Body of pancreas (tissue), 4 donors: ENCODE results near the gene PRPS2. TPM values are rescaled to one million over a fixed set of nuclear protein-coding genes. Genes with fewer than 3 reads are reported as not detected.
A peak's percentile ranks its signal among the peaks of the same experiment; 100 is the strongest.

Source experiments
- ATAC-seq: fragments of 150-250 bp; one replicate; pipeline ENCODE4 v1.9.1; 2016
- DNase-seq, 4 donors: peaks; one replicate each; pipeline ENCODE4 v3.0.0-alpha.2; 2019
- H3K27ac ChIP-seq, 4 donors: fragments of 200-600 bp; sonication (generic); 1 replicate in 3 of 4; 2 replicates in 1 of 4; pipeline versions ENCODE4 v1.5.1 to v1.6.1; 2016 to 2019; ENCODE audit warnings: mild to moderate bottlenecking in 1 of 4, mixed read lengths in 1 of 4, moderate library complexity in 1 of 4
- H3K27me3 ChIP-seq, 2 donors: fragments of 200-600 bp; sonication (generic); one replicate each; pipeline ENCODE4 v1.6.0; 2016; ENCODE audit warnings: mild to moderate bottlenecking in 1 of 2
- H3K36me3 ChIP-seq, 2 donors: fragments of 200-600 bp; sonication (generic); replicated peaks in 1 of 2; 2 replicates each; pipeline ENCODE4 v1.5.1; 2016; ENCODE audit warnings: low read depth in 2 of 2; ENCODE audit not compliant: insufficient read depth in 1 of 2
- H3K4me1 ChIP-seq: fragments of 200-600 bp; sonication (generic); one replicate; pipeline ENCODE4 v1.6.0; 2016
- H3K4me3 ChIP-seq, 2 donors: fragments of 200-600 bp; sonication (generic); 1 replicate in 1 of 2; 2 replicates in 1 of 2; pipeline ENCODE4 v1.5.1; 2016 to 2019
- H3K9me3 ChIP-seq, 3 donors: fragments of 200-600 bp; sonication (generic); 1 replicate in 2 of 3; 2 replicates in 1 of 3; pipeline ENCODE4 v1.5.1; 2016
- CTCF ChIP-seq, 7 experiments: fragments of 450-650 bp in 4 of 7; fragments of 200-600 bp in 3 of 7; sonication (generic) in 3 of 7; IDR thresholded peaks; one replicate each; pipeline ENCODE4 v1.5.1; 2016 to 2019; ENCODE audit warnings: antibody characterized with exemption in 7 of 7
- POLR2A ChIP-seq, 3 donors: fragments of 450-650 bp; IDR thresholded peaks; one replicate each; pipeline ENCODE4 v1.6.1; 2016; ENCODE audit warnings: antibody characterized with exemption in 3 of 3, mild to moderate bottlenecking in 2 of 3
- WGBS, 2 donors: methylation state at CpG; one replicate each; pipeline ENCODE4 v1.1.5; 2017; 5-methylcytosine and 5-hydroxymethylcytosine counted together
- intact Hi-C: fragments of 100-400 bp; cut with DNase I; formaldehyde crosslinking; loops from one replicate; pipeline ENCODE4 v1.15.1; 2023
- total RNA-seq, 2 donors: library from RNA; depleted of rRNA; stranded (reverse); fragments of >200 nt; gene quantifications; one replicate each; pipeline ENCODE4 v1.1.0, GENCODE V29; 2016

PRPS2 gene
- total RNA-seq, 2 donors from 2014 or later, result 6.3 to 41.8 TPM

- H3K9me3 ChIP-seq, result no peaks in the 10 kb centered on the region
- WGBS, 2 donors, result 40 to 57% methylated on average over 10 to 14 of the region's 22 CpGs
- intact Hi-C loops, result no loop called here
- no peaks in the 10 kb centered on the region for H3K4me1 ChIP-seq
- H3K4me3 ChIP-seq, result no peak overlapping the region
- no peaks in the 10 kb centered on the region for H3K27me3 ChIP-seq
- TF ChIP-seq POLR2A (IDR thresholded peaks at IDR 0.05) (no peak), CTCF (IDR thresholded peaks at IDR 0.05) (peak; percentile 16 to 64 (median 49))
- DNase-seq, result peak; percentile 50 to 76 (median 58)
- no peak overlapping the region for H3K27ac ChIP-seq
- peak; percentile 86 for ATAC-seq
- H3K36me3 ChIP-seq, result no peaks in the 10 kb centered on the region
Measured at GRCh38 chrX:12771445-12772069, 19.7 kb upstream of the PRPS2 start.

DNA sequence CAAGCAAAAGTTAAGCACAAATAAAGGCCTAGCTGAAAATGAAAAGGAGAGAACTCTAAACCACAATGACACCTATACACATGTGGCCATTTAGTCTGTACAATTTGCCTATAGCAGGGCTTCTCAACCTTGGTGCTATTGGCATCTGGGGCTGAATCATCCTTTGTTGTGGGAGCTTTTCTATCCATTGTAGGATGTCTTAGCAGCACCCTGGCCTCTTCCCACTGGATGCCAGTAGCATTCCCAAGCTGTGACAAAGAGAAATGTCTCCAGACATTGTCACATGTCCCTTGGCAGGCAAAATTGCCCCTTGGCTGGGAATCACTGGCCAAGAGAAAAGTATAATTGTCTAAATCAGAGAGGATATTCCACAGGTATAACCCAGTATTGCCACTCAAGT is 13.5 kb upstream of the PRPS2 start:
- Histone ChIP-seq H3K27me3 (no peaks in the 10 kb centered on the region), H3K9me3 (no peaks in the 10 kb centered on the region), H3K27ac (no peak overlapping the region), H3K36me3 (no peaks in the 10 kb centered on the region), H3K4me3 (no peak overlapping the region), H3K4me1 (peaks cover 21% of the 10 kb centered on the region)
- TF ChIP-seq POLR2A (IDR thresholded peaks at IDR 0.05) (no peak), CTCF (IDR thresholded peaks at IDR 0.05) (no peak)
- intact Hi-C loops, result no loop called here
- no peak for ATAC-seq
- DNase-seq, result no peak

- DNase-seq (peak; percentile 15 to 63 (median 51)), ATAC-seq (peak; percentile 96)
- intact Hi-C loops, result no loop called here
- Histone ChIP-seq H3K36me3 (no peaks in the 10 kb centered on the region), H3K27ac (peak overlapping the region in 3 of 4 donors; percentile 25 to 77 (median 59)), H3K4me1 (peaks cover 25% of the 10 kb centered on the region), H3K9me3 (no peaks in the 10 kb centered on the region), H3K4me3 (no peak overlapping the region), H3K27me3 (no peaks in the 10 kb centered on the region)
- TF ChIP-seq POLR2A (IDR thresholded peaks at IDR 0.05) (no peak), CTCF (IDR thresholded peaks at IDR 0.05) (peak in 1 of 7 experiments; percentile 5)
- WGBS, 2 donors, result 8 to 9% methylated on average over 4 of the region's 4 CpGs
Measured at GRCh38 chrX:12779534-12779933, 11.7 kb upstream of the PRPS2 start.

DNA sequence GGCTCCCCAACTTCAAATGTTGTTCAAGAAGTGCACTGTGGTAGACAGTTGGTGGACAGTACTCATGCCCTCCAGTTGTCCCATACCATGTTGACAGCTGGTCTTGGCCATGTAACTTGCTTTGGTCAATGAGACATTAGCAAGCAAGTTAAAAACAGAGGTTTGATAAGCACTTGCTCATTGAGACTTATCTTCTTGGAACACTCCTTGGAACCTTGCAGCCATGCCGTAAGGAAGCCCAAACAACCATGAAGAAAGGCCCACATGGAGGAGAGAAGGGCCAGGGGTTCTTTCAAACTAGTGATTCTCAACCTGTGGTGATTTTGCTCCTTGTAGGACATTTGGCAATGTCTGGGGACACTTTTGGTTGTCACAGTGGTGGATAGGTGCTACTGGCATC is 2.6 kb upstream of the PRPS2 start:
- 100% methylated on average over 1 of the region's 1 CpG for WGBS, 2 donors
- intact Hi-C loops, result no loop called here
- Histone ChIP-seq H3K27me3 (no peaks in the 10 kb centered on the region), H3K4me3 (no peak overlapping the region), H3K36me3 (no peaks in the 10 kb centered on the region), H3K4me1 (peaks cover 11% of the 10 kb centered on the region), H3K27ac (no peak overlapping the region), H3K9me3 (no peaks in the 10 kb centered on the region)
- ATAC-seq (no peak), DNase-seq (no peak)
- no peak for TF ChIP-seq CTCF (IDR thresholded peaks at IDR 0.05)
- no peak for TF ChIP-seq POLR2A (IDR thresholded peaks at IDR 0.05)

GRCh38 chrX:12789976-12790375 is 1.2 kb upstream of the PRPS2 start:
- no peaks in the 10 kb centered on the region for H3K9me3 ChIP-seq
- intact Hi-C loops, result no loop called here
- WGBS, 2 donors, result 77 to 81% methylated on average over 4 of the region's 4 CpGs
- DNase-seq, result no peak
- H3K4me1 ChIP-seq, result peaks cover 11% of the 10 kb centered on the region
- no peak overlapping the region for H3K4me3 ChIP-seq
- no peak for ATAC-seq
- H3K27me3 ChIP-seq, result no peaks in the 10 kb centered on the region
- H3K27ac ChIP-seq, result no peak overlapping the region
- TF ChIP-seq CTCF (IDR thresholded peaks at IDR 0.05) (no peak), POLR2A (IDR thresholded peaks at IDR 0.05) (no peak)
- H3K36me3 ChIP-seq, result no peaks in the 10 kb centered on the region
